Body of pancreas (tissue), 4 donors: Measurements from ENCODE around the gene CPSF4L. TPM values are rescaled to one million over a fixed set of nuclear protein-coding genes. Genes with fewer than 3 reads are reported as not detected.

ENCODE experiments used
- ATAC-seq: fragments of 150-250 bp; one replicate; pipeline ENCODE4 v1.9.1; 2016
- DNase-seq, 4 donors: peaks; one replicate each; pipeline ENCODE4 v3.0.0-alpha.2; 2019
- H3K27ac ChIP-seq, 4 donors: fragments of 200-600 bp; sonication (generic); 1 replicate in 3 of 4; 2 replicates in 1 of 4; pipeline versions ENCODE4 v1.5.1 to v1.6.1; 2016 to 2019; ENCODE audit warnings: mild to moderate bottlenecking in 1 of 4, mixed read lengths in 1 of 4, moderate library complexity in 1 of 4
- H3K27me3 ChIP-seq, 2 donors: fragments of 200-600 bp; sonication (generic); one replicate each; pipeline ENCODE4 v1.6.0; 2016; ENCODE audit warnings: mild to moderate bottlenecking in 1 of 2
- H3K36me3 ChIP-seq, 2 donors: fragments of 200-600 bp; sonication (generic); replicated peaks in 1 of 2; 2 replicates each; pipeline ENCODE4 v1.5.1; 2016; ENCODE audit warnings: low read depth in 2 of 2; ENCODE audit not compliant: insufficient read depth in 1 of 2
- H3K4me1 ChIP-seq: fragments of 200-600 bp; sonication (generic); one replicate; pipeline ENCODE4 v1.6.0; 2016
- H3K4me3 ChIP-seq, 2 donors: fragments of 200-600 bp; sonication (generic); 1 replicate in 1 of 2; 2 replicates in 1 of 2; pipeline ENCODE4 v1.5.1; 2016 to 2019
- H3K9me3 ChIP-seq, 3 donors: fragments of 200-600 bp; sonication (generic); 1 replicate in 2 of 3; 2 replicates in 1 of 3; pipeline ENCODE4 v1.5.1; 2016
- CTCF ChIP-seq, 7 experiments: fragments of 450-650 bp in 4 of 7; fragments of 200-600 bp in 3 of 7; sonication (generic) in 3 of 7; IDR thresholded peaks; one replicate each; pipeline ENCODE4 v1.5.1; 2016 to 2019; ENCODE audit warnings: antibody characterized with exemption in 7 of 7
- POLR2A ChIP-seq, 3 donors: fragments of 450-650 bp; IDR thresholded peaks; one replicate each; pipeline ENCODE4 v1.6.1; 2016; ENCODE audit warnings: antibody characterized with exemption in 3 of 3, mild to moderate bottlenecking in 2 of 3
- WGBS, 2 donors: methylation state at CpG; one replicate each; pipeline ENCODE4 v1.1.5; 2017; 5-methylcytosine and 5-hydroxymethylcytosine counted together
- intact Hi-C: fragments of 100-400 bp; cut with DNase I; formaldehyde crosslinking; loops from one replicate; pipeline ENCODE4 v1.15.1; 2023
- total RNA-seq, 2 donors: library from RNA; depleted of rRNA; stranded (reverse); fragments of >200 nt; gene quantifications; one replicate each; pipeline ENCODE4 v1.1.0, GENCODE V29; 2016

CPSF4L gene
- total RNA-seq, 2 donors from 2014 or later, result not detected

GRCh38 chr17:73248532-73248931, 13.1 kb downstream of the CPSF4L start:
- Histone ChIP-seq H3K36me3 (no peaks in the 10 kb centered on the region), H3K9me3 (no peaks in the 10 kb centered on the region), H3K27ac (no peak overlapping the region), H3K27me3 (no peaks in the 10 kb centered on the region), H3K4me1 (no peaks in the 10 kb centered on the region), H3K4me3 (no peak overlapping the region)
- DNase-seq (no peak), ATAC-seq (no peak)
- TF ChIP-seq CTCF (IDR thresholded peaks at IDR 0.05) (no peak), POLR2A (IDR thresholded peaks at IDR 0.05) (no peak)
- 85 to 90% methylated on average over 10 of the region's 10 CpGs for WGBS, 2 donors
- intact Hi-C loops, result no loop called here

GRCh38 chr17:73247726-73248125, 14.0 kb downstream of the CPSF4L start:
- no peak overlapping the region for H3K4me3 ChIP-seq
- no peaks in the 10 kb centered on the region for H3K27me3 ChIP-seq
- H3K4me1 ChIP-seq, result no peaks in the 10 kb centered on the region
- TF ChIP-seq CTCF (IDR thresholded peaks at IDR 0.05) (no peak), POLR2A (IDR thresholded peaks at IDR 0.05) (no peak)
- DNase-seq (no peak), ATAC-seq (no peak)
- no peaks in the 10 kb centered on the region for H3K36me3 ChIP-seq
- H3K27ac ChIP-seq, result no peak overlapping the region
- H3K9me3 ChIP-seq, result no peaks in the 10 kb centered on the region
- intact Hi-C loops, result no loop called here
- 83 to 86% methylated on average over 2 of the region's 2 CpGs for WGBS, 2 donors

- ATAC-seq (peak; percentile 38), DNase-seq (peak in 1 of 4 donors; percentile 44)
- no peak for TF ChIP-seq CTCF (IDR thresholded peaks at IDR 0.05)
- no peak for TF ChIP-seq POLR2A (IDR thresholded peaks at IDR 0.05)
- 25 to 34% methylated on average over 2 of the region's 2 CpGs for WGBS, 2 donors
- Histone ChIP-seq H3K9me3 (no peaks in the 10 kb centered on the region), H3K4me3 (no peak overlapping the region), H3K27me3 (no peaks in the 10 kb centered on the region), H3K4me1 (peaks cover 28% of the 10 kb centered on the region), H3K27ac (no peak overlapping the region), H3K36me3 (peaks cover 0 to 6% of the 10 kb centered on the region in 2 donors)
- intact Hi-C loops, result no loop called here
Measured at GRCh38 chr17:73240561-73240960, 21.1 kb downstream of the CPSF4L start.

- no peak overlapping the region for H3K27ac ChIP-seq
- H3K27me3 ChIP-seq, result no peaks in the 10 kb centered on the region
- H3K9me3 ChIP-seq, result no peaks in the 10 kb centered on the region
- no peak for ATAC-seq
- no peak for TF ChIP-seq POLR2A (IDR thresholded peaks at IDR 0.05)
- TF ChIP-seq CTCF (IDR thresholded peaks at IDR 0.05), result no peak
- peaks cover 36% of the 10 kb centered on the region for H3K4me1 ChIP-seq
- intact Hi-C loops, result no loop called here
- no peak overlapping the region for H3K4me3 ChIP-seq
- no peak for DNase-seq
- H3K36me3 ChIP-seq, result peaks cover 0 to 8% of the 10 kb centered on the region in 2 donors
- WGBS, 2 donors, result 61 to 74% methylated on average over 6 of the region's 6 CpGs
Measured at GRCh38 chr17:73237714-73238113, 24.0 kb downstream of the CPSF4L start.

- DNase-seq, result no peak
- H3K4me1 ChIP-seq, result peaks cover 43% of the 10 kb centered on the region
- H3K27me3 ChIP-seq, result no peaks in the 10 kb centered on the region
- 88% methylated on average over 10 of the region's 10 CpGs for WGBS, 2 donors
- no peak overlapping the region for H3K27ac ChIP-seq
- no peaks in the 10 kb centered on the region for H3K9me3 ChIP-seq
- ATAC-seq, result no peak
- peaks cover 0 to 8% of the 10 kb centered on the region in 2 donors for H3K36me3 ChIP-seq
- intact Hi-C loops, result no loop called here
- H3K4me3 ChIP-seq, result no peak overlapping the region
- TF ChIP-seq CTCF (IDR thresholded peaks at IDR 0.05), result no peak
- TF ChIP-seq POLR2A (IDR thresholded peaks at IDR 0.05), result no peak
Measured at GRCh38 chr17:73234736-73235135, 26.9 kb downstream of the CPSF4L start.
